IPS-20b (cell line): ENCODE results near the gene TAAR2.
"Not testable (repeated sequence)": the region's sequence is repeated elsewhere in the genome, so short reads cannot be mapped to it uniquely, and the experiment has no call there.

Source experiments
- H3K27ac ChIP-seq: one replicate; pipeline ENCODE4 v1.5.1; 2013; ENCODE audit warnings: low read length
- H3K27me3 ChIP-seq: 2 replicates; pipeline ENCODE4 v1.6.1; 2013; ENCODE audit warnings: mild to moderate bottlenecking, low read length, inconsistent platforms; ENCODE audit not compliant: insufficient read depth
- H3K36me3 ChIP-seq: 2 replicates; pipeline ENCODE4 v1.6.1; 2013; ENCODE audit warnings: low read depth, mild to moderate bottlenecking, inconsistent platforms, low read length, moderate library complexity; ENCODE audit not compliant: insufficient read depth
- H3K4me1 ChIP-seq: 2 replicates; pipeline ENCODE4 v1.6.1; 2013; ENCODE audit warnings: mild to moderate bottlenecking, control low read depth, inconsistent platforms, low read length, moderate library complexity; ENCODE audit not compliant: insufficient read depth
- H3K4me3 ChIP-seq: 2 replicates; pipeline ENCODE4 v1.5.1; 2013; ENCODE audit warnings: mild to moderate bottlenecking, low read length, inconsistent platforms
- H3K9ac ChIP-seq: 2 replicates; pipeline ENCODE4 v1.6.1; 2013; ENCODE audit warnings: low read depth, mild to moderate bottlenecking, inconsistent platforms, low read length, moderate library complexity
- H3K9me3 ChIP-seq: 2 replicates; pipeline ENCODE4 v1.6.1; 2013; ENCODE audit warnings: mild to moderate bottlenecking, low read depth, low read length, inconsistent platforms; ENCODE audit not compliant: insufficient read depth

Gene TAAR2

DNA sequence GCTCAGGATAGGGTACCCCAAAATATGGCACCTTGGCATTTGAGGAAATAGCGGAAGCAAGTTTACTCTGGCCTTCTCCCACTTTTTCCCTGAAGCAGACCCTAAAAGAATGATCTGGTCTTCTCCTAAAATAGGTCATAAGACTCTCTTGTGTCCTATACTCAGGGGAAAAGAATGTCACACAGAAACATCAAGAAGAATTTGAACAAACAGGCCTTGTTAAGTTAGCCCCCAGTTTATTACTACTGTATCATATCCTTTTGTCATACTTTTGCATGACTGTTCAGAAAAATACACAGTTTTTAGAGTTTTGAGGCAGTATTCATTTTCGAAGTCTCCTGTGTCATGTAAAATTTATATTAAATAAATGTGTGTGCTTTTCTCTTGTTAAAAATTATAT is 12.5 kb downstream of the TAAR2 start:
- Histone ChIP-seq H3K9me3 (no peaks in the 10 kb centered on the region), H3K36me3 (no peaks in the 10 kb centered on the region), H3K4me3 (no peak overlapping the region), H3K27me3 (no peaks in the 10 kb centered on the region), H3K9ac (no peak overlapping the region), H3K4me1 (no peaks in the 10 kb centered on the region), H3K27ac (no peak overlapping the region)

DNA sequence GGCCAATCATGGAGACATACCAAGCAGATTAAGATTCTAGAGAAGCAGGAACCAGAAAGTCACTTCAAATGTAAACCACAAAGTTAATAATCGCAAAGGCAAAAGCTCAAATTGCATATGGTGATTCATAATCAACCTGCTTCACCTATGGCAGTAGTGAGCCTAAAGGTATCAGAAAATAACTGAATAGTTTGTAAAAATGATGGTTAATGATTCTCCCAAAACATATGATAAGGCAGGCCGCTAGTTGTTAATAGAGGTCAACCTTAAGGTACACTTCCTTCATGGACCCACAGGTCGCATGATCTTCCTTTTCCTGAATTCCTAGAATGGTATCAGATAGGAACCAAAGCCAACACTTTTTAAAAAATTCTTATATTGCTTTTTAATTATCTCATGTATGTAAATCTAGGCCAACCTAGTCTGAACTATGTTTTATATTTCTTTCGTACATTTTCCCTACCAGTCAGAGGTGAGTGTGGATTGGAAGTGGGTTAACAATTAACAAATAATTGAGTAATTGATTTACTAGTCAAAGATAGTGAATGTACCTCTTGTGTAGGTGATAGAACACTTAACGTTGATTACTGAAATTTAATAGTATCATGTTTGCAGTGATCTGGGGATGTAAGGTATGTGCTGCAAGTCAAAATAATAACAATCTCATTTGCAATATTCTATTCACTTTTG is 16.4 kb downstream of the TAAR2 start:
- Histone ChIP-seq H3K4me1 (no peaks in the 10 kb centered on the region), H3K27me3 (no peaks in the 10 kb centered on the region), H3K9me3 (no peaks in the 10 kb centered on the region), H3K9ac (no peak overlapping the region), H3K4me3 (no peak overlapping the region), H3K27ac (no peak overlapping the region), H3K36me3 (no peaks in the 10 kb centered on the region)

DNA sequence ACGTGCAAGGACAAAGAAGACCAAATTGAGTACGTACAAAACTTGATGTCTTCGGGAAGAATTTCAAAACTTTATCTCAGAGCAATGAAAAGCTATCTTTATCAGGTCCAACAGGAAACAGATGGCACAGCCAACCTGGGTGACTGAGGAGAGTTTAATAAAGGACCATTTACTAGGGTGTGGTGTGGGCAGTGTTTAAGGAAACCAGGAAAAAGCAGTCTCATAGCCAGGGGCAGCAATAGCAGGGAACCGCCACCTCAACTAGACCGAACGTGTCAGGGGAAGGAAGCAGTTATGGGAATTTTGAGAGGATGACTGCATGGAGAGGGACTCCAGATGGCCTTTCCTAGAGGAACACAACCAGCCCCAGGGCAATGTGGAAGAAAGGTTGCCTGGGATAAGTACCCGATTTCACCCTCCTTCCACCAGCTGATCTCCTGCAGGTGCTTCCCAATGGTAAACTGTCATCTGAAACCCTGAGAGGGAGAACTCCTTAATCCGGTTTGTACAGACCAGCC is 19.4 kb downstream of the TAAR2 start:
- H3K27me3 ChIP-seq: no peaks in the 10 kb centered on the region
- H3K36me3 ChIP-seq: no peaks in the 10 kb centered on the region
- H3K9ac ChIP-seq: no peak overlapping the region
- H3K4me1 ChIP-seq: no peaks in the 10 kb centered on the region
- no peaks in the 10 kb centered on the region for H3K9me3 ChIP-seq
- no peak overlapping the region for H3K4me3 ChIP-seq
- no peak overlapping the region for H3K27ac ChIP-seq

DNA sequence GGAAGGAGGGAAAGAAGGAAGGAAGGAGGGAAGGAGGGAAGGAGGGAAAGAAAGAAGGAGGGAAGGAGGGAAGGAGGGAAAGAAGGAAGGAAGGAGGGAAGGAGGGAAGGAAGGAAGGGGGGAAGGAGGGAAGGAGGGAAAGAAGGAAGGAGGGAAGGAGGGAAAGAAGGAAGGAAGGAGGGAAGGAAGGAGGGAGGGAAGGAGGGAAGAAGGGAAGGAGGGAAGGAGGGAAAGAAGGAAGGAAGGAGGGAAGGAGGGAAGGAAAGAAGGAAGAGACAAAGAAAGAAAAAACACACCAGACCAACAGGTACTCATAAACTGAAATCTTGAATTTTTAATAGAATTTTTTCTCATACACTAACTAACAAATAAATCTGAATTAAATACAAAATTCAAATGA is 23.2 kb downstream of the TAAR2 start:
- not testable (repeated sequence) for H3K27me3 ChIP-seq, H3K4me3 ChIP-seq, H3K9me3 ChIP-seq, H3K27ac ChIP-seq, H3K9ac ChIP-seq, H3K36me3 ChIP-seq, H3K4me1 ChIP-seq

DNA sequence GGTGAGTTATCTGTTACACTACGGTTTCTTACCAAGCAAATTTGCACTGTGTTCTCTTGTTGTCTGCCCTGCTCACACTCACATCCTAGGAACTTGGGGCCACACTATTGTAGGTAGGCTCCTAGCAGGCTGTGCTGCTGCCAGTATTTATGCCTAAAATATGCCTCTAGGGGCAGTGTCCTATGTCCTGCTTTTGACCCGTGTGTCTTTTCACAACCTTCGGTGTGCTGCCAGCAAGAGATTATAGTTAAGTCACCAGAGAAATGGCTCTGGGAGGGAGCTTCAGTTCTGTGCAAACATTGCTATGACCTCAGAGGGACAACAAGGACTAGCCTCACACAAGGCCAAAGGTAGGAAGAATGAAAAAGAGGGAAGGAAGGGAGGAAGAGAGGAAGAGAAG is 25.6 kb downstream of the TAAR2 start:
- Histone ChIP-seq H3K27me3 (no peaks in the 10 kb centered on the region), H3K4me3 (no peak overlapping the region), H3K27ac (no peak overlapping the region), H3K4me1 (no peaks in the 10 kb centered on the region), H3K36me3 (no peaks in the 10 kb centered on the region), H3K9me3 (no peaks in the 10 kb centered on the region), H3K9ac (no peak overlapping the region)

DNA sequence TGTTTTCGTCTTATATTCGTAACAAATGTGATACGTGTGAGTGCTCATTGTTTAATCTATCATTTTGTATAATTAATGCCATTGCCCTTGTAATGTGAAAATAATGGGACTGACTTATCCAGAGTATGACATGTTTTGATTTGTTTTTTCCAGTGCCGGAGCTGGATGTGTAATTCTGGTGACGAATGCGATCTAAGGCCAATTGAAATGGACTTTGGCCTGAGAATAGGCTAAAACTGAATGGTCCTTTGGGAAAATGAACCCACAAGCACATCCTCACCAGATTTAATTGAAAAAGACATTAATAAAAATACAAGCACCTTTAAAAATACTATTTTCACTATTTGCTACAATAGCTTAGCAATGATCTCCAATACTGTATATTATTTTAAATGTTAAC is 27.9 kb downstream of the TAAR2 start:
- no peak overlapping the region for H3K27ac ChIP-seq
- H3K9me3 ChIP-seq: no peaks in the 10 kb centered on the region
- H3K9ac ChIP-seq: no peak overlapping the region
- no peak overlapping the region for H3K4me3 ChIP-seq
- no peaks in the 10 kb centered on the region for H3K4me1 ChIP-seq
- H3K36me3 ChIP-seq: no peaks in the 10 kb centered on the region
- no peaks in the 10 kb centered on the region for H3K27me3 ChIP-seq

DNA sequence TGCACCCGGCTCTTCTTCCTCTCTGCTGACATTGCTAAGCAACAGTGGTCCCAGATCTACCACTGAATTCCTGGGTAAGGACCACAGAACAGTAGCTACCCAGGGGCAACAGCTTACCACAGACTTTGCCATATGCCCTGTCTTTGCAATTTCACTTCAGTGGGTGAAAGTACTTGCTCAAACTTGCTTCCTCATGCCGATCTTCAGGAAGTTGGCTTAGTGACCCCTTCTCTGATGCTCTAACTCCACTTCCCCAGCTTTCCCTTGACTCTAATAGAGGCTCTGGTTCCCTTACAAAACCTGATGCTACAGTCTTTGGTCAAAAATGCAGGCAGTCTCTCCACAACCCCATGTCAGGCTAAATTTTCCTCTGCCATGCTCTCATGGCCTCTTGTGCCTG is 31.2 kb downstream of the TAAR2 start:
- H3K9ac ChIP-seq: no peak overlapping the region
- H3K4me3 ChIP-seq: no peak overlapping the region
- no peaks in the 10 kb centered on the region for H3K36me3 ChIP-seq
- no peaks in the 10 kb centered on the region for H3K4me1 ChIP-seq
- no peaks in the 10 kb centered on the region for H3K9me3 ChIP-seq
- no peak overlapping the region for H3K27ac ChIP-seq
- H3K27me3 ChIP-seq: no peaks in the 10 kb centered on the region

DNA sequence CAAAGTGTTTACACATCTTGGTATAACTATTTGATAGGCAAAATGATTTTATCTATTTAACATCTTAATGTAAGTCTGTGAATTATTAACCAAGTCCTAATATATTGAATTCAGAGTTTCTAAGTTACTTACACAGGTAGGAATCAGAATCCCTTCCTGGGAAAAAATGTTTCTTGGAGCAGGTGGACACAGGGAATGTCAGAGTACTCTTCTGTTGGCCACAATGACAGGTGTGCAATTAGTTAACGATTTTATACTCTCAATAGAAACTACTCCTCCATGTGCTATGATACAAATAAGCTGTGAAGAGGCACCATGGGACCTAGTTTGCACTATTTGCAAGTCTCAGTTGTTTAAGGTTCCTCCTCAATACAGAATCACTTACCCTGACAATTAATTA is 33.7 kb downstream of the TAAR2 start:
- H3K27ac ChIP-seq: no peak overlapping the region
- no peaks in the 10 kb centered on the region for H3K27me3 ChIP-seq
- H3K4me1 ChIP-seq: no peaks in the 10 kb centered on the region
- H3K4me3 ChIP-seq: no peak overlapping the region
- no peaks in the 10 kb centered on the region for H3K9me3 ChIP-seq
- no peak overlapping the region for H3K9ac ChIP-seq
- H3K36me3 ChIP-seq: no peaks in the 10 kb centered on the region

DNA sequence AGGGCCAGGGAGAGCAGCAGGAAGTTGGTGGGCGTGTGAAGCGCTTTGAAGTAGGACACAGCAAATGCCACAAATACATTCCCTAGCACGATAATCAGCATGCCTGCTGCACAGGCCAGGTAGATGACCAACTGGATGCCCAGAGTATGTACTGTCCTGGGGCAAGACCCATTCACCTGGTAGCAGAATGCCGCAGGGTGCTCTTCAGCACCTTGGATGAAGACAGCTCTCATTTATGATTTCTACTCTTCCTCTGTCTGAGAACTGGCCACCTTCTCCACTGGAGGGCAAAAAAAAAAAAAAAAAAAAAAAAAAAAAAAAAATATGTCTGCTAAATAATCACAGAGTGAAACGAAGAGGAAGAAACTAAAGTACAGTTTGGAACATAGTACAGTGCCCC is 34.6 kb downstream of the TAAR2 start, which contains the start of gene TAAR5:
TSS of gene TAAR5 (minus strand) at position 288 of the 400 bp plus-strand sequence. CDS start at position 233, 55 bp downstream.
- no peak within 1 kb of the TSS for H3K4me3 ChIP-seq
- H3K9ac ChIP-seq: no peak within 1 kb of the TSS
- H3K4me1 ChIP-seq: no peaks in the 10 kb centered on the region
- no peaks in the 10 kb centered on the region for H3K27me3 ChIP-seq
- H3K27ac ChIP-seq: no peak within 1 kb of the TSS
- H3K36me3 ChIP-seq: no peaks in the 10 kb centered on the region
- H3K9me3 ChIP-seq: no peaks in the 10 kb centered on the region

DNA sequence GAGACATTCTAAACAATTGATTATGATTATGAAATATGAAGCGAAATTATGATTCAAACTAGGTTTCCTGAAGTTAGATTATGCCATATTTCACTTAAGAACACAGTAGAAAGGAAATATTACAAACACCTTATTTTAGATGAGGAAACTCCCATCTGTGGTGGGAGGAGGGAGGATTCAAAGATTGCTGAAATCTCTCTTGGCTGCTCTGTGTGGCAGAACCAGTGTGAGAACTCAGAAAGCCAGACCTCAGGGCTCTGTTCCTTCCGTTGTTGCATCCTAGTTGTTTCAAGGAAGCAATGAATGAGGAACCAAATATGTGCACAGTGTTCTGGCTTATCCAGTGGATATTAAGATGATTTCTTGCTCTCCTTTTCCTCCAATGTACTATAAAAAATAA is 36.7 kb downstream of the TAAR2 start:
- H3K4me1 ChIP-seq: no peaks in the 10 kb centered on the region; the same call in 1 of the 2 replicates
- H3K9me3 ChIP-seq: no peaks in the 10 kb centered on the region
- H3K27me3 ChIP-seq: no peaks in the 10 kb centered on the region
- no peak overlapping the region for H3K9ac ChIP-seq
- H3K36me3 ChIP-seq: no peaks in the 10 kb centered on the region
- H3K27ac ChIP-seq: no peak overlapping the region
- no peak overlapping the region for H3K4me3 ChIP-seq

DNA sequence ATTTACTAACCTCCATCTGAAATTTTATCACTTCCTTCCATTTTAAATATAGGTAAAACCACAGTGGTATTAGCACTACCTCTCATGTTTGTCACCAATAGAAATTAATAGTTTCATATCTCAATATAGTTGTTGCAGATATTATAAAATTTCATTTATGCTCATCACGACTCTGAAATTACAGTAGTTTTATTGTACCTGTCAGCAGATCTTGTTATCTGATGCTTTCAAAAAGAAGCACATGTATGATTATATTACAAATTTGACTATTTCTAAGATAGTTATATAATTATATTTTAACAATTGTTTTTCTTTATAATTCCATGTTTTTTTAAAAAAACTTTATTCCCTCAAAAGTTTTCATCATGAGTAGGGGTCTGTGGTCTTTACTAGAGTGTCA is 39.4 kb downstream of the TAAR2 start:
- H3K9ac ChIP-seq: no peak overlapping the region
- H3K36me3 ChIP-seq: no peaks in the 10 kb centered on the region
- H3K27me3 ChIP-seq: no peaks in the 10 kb centered on the region
- H3K4me3 ChIP-seq: no peak overlapping the region
- no peak overlapping the region for H3K27ac ChIP-seq
- H3K4me1 ChIP-seq: no peaks in the 10 kb centered on the region; the same call in 1 of the 2 replicates
- no peaks in the 10 kb centered on the region for H3K9me3 ChIP-seq

DNA sequence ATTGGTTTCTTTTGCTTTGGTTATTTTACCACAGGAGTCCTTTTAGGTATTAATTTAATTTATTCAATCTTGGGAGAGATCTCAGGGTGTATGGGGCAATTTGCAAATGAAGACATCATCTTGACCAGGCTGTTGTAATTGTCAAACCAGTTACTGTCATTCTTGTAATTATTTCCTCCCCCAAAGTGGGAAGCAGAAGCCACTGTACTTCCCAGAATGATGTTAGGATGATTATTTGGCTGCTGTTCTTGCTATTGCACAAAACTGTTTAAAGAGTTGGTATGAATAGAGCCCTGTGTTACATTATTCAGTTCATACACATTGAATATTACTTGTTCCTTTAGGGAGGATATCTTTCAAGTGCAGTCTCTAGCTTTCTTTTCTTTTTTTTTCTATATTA is 52.3 kb downstream of the TAAR2 start:
- no peaks in the 10 kb centered on the region for H3K36me3 ChIP-seq
- no peak overlapping the region for H3K4me3 ChIP-seq
- peaks cover 42% of the 10 kb centered on the region; the same call in 1 of the 2 replicates for H3K4me1 ChIP-seq
- H3K9ac ChIP-seq: no peak overlapping the region
- no peak overlapping the region for H3K27ac ChIP-seq
- no peaks in the 10 kb centered on the region for H3K9me3 ChIP-seq
- H3K27me3 ChIP-seq: no peaks in the 10 kb centered on the region
